GM19438 (cell line): ENCODE measurements around the gene TRIM46.
A peak's percentile ranks its signal among the peaks of the same experiment; 100 is the strongest.

Experiments used
- ATAC-seq: cut with Tn5 transposase; IDR thresholded peaks from one replicate; pipeline ENCODE4 v1.9.1; 2021; ENCODE audit warnings: low read depth; ENCODE audit not compliant: unreplicated experiment

TRIM46 gene

GRCh38 chr1:155171836-155172731, 1.6 kb upstream of the TRIM46 start:
- ATAC-seq: no peak

GRCh38 chr1:155172732-155173477, 744 bp upstream of the TRIM46 start, which contains the start of gene KRTCAP2:
TSS of gene KRTCAP2 (minus strand) at chr1:155173304. CDS start at chr1:155173224, 80 bp downstream.
- peak; percentile 84 for ATAC-seq

- ATAC-seq: no peak
These were observed 953 bp downstream of the TRIM46 start for GRCh38 chr1:155174324-155175280.

- ATAC-seq: no peak
These were observed 1.8 kb downstream of the TRIM46 start for GRCh38 chr1:155175281-155175926.

GRCh38 chr1:155175927-155176371, 2.3 kb downstream of the TRIM46 start:
- ATAC-seq: no peak

- no peak for ATAC-seq
These were observed 3.0 kb downstream of the TRIM46 start for GRCh38 chr1:155176544-155177071.

- ATAC-seq: no peak
These were observed 3.7 kb downstream of the TRIM46 start for GRCh38 chr1:155177192-155177917.

GRCh38 chr1:155177918-155178281, 4.3 kb downstream of the TRIM46 start:
- no peak for ATAC-seq

- ATAC-seq: no peak
These were observed 4.9 kb downstream of the TRIM46 start for GRCh38 chr1:155178441-155179111.

GRCh38 chr1:155179112-155180031, 5.7 kb downstream of the TRIM46 start:
- ATAC-seq: no peak

- ATAC-seq: no peak
These were observed 7.9 kb downstream of the TRIM46 start for GRCh38 chr1:155181371-155182051.

GRCh38 chr1:155182052-155182550, 8.5 kb downstream of the TRIM46 start:
- no peak for ATAC-seq

- ATAC-seq: no peak
These were observed 10.1 kb downstream of the TRIM46 start for GRCh38 chr1:155183775-155184221.

- ATAC-seq: no peak
These were observed 10.7 kb downstream of the TRIM46 start for GRCh38 chr1:155184351-155184811.

- ATAC-seq: peak; percentile 67
These were observed 11.5 kb downstream of the TRIM46 start for GRCh38 chr1:155184835-155185782.

- ATAC-seq: no peak
These were observed 12.1 kb downstream of the TRIM46 start for GRCh38 chr1:155185783-155186066.
